Ramos (cell line): ENCODE data around the gene MOB2.

Source experiments
- in situ Hi-C: fragments of 300-500 bp; cut with MboI; formaldehyde crosslinking; loops from one replicate; pipeline ENCODE4 v1.14.3; 2022; ENCODE audit warnings: low sequenced_read_pairs; ENCODE audit not compliant: unreplicated experiment

MOB2 gene

GRCh38 chr11:1476940-1477736 lies 9.4 kb downstream of the MOB2 start:
- in situ Hi-C loops, result no loop called here

GRCh38 chr11:1475841-1476240 lies 10.7 kb downstream of the MOB2 start:
- in situ Hi-C loops, result no loop called here

DNA sequence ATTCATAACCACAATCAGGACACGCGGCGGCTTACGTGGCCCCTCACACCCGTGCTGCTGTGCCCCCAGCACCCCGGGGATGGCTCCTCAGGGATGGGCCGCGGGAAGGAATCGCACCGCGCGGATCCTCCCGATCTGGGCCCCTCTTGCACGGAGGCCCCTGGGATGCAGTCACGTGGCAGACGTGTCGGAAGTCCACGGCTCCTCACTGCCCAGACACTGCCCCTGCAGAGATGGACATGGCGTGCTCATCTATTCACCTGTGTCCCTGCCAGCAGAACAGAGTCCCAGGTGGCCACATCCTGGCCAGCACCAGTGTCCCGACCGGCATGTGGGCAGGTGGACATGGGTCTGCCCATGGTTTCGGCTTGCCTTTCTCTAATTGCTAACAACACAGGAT lies 12.8 kb downstream of the MOB2 start:
- in situ Hi-C loops, result no loop called here

DNA sequence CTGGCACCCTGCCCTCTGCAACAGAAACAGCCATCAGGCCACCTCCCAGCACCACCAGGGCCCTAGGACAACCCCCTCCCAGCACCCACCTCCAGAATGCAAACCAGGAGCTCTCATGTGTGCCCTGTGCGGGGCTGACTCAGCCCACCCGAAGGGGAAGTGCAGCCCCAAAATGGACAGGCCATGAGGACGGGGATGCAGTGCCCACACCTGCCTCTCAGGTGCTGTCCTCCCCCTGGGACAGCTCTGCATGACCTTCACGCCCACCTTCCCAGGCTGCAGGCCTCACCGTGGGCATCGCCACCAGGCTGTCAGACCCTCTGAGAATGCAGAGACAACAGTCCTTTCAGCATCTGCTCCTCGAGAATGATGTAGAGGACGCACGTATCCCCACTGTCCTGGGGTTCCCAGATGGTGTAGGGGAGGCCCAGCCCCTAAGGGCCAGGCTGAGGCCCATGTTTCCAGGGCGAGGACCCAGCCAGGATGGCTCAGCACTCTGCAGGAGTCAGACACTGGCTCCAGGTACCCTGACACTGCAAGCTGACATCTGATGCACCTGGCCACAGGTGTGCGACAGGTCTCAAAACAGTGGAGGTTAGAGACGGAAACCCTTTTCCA lies 13.5 kb downstream of the MOB2 start:
- in situ Hi-C loops, result no loop called here

- in situ Hi-C loops, result no loop called here
Measured at GRCh38 chr11:1472180-1473005, 14.2 kb downstream of the MOB2 start.

DNA sequence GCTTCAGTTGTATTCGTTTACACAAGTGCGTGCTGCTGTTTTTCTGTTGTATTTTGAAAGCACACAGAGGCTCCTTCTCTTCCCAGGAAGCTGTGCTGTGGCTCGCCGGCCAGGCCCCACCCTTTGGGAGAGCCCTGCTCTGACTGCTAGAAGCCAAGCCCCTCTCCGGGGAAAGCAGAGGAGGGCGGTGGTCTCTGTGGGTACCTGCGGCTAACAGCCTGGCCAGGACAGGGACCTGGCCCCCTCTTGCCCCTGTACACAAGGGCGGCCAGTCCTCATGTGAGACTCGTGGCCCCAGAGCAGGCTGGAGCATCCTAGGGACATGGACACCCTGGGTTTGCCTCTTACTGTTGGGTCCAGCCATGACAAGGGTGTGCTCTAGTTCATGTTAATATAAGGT lies 14.8 kb downstream of the MOB2 start:
- in situ Hi-C loops, result no loop called here

DNA sequence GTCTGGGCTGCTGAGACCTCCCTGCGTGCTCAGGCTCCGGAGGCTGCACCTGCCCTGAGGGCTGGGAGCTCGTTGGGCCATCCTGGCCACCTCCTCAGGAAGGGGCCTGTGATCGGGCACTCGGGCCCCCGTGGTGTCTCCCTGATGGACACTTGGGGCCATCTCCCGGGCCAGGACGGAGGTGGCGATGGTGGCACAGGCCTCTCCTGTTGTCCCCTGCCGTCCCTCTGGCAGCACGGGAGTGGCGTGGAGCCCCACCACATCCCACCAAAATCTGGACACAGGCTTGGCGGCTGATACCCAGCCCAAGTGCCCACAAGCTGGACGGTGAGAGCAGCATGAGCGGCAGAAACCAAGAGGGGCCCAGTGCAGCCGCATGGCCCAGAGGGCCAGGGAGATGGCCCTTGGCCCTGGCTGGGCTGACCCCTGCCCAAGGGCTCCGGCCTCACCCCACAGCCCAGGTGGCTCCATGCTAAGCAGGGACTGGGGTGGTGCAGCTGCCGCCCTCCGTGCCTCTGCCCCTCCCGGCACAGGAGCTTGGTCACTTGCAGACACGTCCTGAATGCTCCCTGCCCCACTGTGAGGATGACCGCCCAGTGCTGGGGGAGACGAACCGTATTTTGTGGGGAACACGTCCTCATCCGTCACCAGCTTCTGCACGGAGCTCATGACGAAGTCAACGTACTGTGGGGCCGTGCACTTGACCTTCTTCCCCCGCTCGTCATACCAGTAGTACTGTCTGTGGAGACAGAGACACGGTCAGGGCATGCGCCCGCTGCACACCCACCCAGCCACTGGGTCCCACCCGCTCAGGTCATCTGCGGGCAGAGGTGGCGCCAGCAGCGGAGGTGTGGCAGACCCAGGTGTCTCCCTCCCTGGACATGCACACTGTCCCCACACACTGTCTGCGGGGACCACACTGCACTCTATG lies 15.6 kb downstream of the MOB2 start:
- in situ Hi-C loops, result no loop called here

DNA sequence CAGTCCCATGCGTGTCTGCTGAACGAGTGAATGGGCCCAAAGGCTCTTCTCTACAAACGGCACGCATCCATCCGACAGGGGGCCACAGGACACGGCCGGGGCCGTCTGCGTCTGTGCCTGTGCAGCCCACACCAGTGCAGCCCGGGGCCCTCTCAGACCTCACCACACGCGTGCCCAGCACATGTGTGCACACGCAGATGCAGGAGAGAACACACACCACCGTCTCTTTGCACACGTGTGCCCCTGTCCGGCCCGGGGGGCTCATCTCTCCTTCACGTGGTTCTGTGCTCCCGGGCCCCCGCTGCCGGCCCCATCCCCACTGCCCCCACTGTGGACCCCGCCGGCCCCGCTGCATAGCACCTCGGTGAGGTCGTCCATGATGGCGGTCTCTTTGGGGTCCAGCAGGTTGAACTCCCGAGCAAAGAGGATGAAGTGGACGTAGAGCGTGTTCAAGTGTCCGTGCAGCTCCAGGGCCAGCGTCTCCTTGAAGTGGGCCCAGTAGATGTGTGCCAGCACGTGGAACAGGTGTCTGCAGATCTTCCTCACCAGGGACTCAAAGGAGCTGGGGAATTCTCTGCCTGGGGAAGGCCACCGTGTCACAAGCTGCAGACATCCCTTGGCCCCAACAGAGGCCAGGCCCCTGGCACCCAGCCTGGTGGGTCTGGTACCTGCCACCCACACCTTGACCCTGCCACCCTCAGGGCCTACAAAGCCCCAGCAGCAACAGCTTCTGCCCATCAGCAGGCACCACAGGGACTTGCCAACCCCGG lies 16.5 kb downstream of the MOB2 start:
- in situ Hi-C loops, result no loop called here

DNA sequence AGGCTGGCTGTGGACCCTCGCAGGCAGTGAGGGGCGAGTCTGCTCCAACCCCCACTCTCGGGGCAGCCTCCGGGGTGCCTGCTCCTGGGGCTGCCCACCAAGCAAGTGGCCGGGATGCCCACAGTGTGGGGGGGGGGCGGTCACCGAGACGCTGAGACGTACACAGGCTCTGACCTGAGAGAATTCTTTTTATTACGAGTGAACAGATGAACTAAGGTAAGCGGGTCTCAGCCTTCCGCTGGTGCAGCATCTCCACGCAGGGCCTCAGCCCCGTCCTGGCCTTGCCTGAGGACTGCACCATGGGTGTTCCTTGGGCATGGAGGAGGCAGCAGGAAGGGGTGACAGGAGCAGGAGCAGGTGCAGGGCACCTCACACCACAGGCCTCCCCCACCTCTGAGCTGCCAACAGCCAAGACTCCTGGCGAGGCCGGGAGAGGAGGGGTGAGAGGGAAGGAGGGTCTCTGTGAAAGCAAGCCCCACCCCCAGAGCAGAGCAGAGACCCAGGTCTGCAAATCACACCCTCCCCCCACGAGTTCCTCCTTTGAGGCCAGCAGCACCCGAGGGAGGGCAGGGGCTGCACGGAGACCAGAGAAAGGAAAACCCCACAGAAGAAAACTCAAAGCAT lies 17.2 kb downstream of the MOB2 start:
- in situ Hi-C loops, result no loop called here

DNA sequence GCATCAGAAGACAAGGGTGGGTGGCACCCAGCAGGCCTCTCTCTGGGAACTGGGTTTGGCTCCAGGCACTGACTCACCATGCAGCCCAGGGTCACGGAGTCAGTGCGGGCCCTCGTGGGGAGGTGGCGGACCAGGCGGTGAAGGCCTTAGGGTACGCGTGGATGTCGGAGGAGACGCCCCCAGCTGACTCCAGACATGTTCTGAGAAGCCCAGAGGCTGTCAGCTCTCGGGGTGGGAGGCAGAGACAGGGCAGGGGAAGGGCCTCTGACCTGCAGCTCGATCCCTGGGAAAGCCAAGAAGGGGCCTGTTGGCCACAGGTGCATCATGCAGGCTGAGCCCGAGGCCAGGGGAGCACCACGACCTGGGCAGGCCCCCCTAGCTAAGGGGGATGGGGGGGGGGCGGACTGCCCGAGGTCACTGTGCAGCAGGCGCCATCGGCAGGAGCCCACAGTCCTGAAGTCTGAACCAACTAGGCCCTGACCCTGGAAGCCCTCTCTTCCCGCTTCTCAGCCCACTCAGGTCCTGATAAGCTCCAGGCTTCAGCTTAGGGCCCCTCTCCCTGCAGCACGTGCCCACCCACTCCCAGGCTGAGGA lies 18.0 kb downstream of the MOB2 start:
- in situ Hi-C loops, result no loop called here

- in situ Hi-C loops, result no loop called here
Measured at GRCh38 chr11:1468002-1468401, 18.6 kb downstream of the MOB2 start.

DNA sequence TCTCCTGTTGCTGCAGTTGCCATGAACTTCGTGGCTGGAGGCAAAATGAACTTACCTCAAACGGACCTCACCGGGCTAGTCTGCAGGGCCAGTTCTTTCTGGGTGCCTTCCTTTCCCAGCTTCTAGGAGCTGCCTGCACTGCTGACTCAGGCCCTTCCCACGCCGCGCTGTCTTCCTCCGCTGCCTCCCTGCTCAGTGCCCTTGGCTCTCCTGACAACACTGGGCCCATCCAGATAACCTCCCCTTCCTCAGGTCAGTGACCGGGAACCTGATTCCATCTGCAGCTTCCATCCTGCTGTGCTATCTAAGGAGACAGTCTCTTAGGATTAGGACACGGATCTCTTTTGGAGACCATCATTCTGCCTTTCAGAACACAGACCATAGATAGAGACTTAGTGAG lies 19.3 kb downstream of the MOB2 start:
- in situ Hi-C loops, result no loop called here

GRCh38 chr11:1466784-1467183 lies 19.8 kb downstream of the MOB2 start:
- in situ Hi-C loops, result no loop called here

DNA sequence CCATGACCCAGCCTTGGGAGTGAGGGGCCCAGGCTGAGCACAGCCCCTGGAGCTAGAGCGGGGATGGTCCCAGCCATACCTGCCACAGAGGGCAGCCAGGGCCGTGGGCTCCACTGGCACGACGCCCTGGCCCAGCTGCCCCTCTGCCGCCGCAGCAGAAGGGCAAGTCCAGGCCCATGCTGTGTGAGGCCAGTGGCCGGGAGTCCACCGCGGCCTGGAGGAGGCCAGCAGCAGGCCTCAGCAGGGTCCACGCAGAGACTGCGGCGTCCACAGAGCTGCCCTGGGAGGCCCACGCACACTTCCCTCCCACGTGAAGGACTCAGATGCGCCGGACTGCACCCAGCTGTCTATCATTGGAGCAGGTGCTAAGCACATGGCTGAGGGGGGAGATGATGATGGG lies 23.5 kb downstream of the MOB2 start:
- in situ Hi-C loops, result no loop called here

- in situ Hi-C loops, result no loop called here
Measured at GRCh38 chr11:1462698-1462975, 23.9 kb downstream of the MOB2 start.

- in situ Hi-C loops, result no loop called here
Measured at GRCh38 chr11:1461826-1462697, 24.5 kb downstream of the MOB2 start.

DNA sequence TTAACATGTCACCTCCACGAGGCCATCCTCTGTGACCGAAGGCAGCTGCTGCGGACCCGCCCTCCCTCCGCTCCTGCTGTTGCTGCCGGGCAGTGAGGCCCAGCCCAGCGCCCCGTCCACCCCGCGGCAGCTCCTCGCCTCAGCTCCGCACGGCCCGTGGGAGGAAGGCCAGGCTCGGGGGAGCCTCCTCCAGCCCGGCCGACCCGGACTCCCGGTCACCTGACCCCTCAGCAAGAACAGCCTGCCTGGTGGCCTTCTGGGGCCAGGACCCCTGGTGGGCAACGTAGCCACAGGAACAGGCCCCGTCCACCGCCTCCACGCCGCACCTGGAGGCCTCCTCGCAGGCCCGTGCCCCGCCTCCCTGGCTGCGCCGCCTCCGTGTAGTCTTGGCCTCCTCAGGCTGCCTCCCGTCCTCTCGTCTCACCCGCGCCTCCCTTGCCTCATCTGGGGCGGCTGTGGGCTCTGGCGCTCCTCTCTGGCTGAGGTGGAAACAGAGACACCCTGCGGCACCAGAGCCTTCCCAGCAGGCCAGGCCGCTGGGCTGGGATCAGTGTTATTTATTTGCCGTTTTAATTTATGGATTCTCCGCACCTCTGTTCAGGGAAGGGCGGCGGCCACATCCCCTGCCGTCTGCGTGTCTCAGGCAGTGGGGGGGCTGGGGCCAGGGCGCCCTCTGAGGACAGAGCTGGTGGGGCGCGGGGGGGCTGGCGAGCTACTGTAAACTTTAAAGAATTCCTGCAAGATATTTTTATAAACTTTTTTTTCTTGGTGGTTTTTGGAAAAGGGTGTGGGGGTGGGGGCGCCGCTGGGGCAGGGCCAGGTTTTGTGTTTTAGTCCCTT lies 25.4 kb downstream of the MOB2 start:
- in situ Hi-C loops, result no loop called here
